H1 (cell line): ENCODE data around the gene POLE. TPM values are rescaled to one million over a fixed set of nuclear protein-coding genes. Genes with fewer than 3 reads are reported as not detected.

ENCODE experiments used
- CTCF ChIA-PET: fragments of 300-600 bp; sonication (Branson Sonifier 250); formaldehyde crosslinking; loops from one replicate; lab custom pipeline; 2021; ENCODE audit not compliant: partially characterized antibody; lab: Charles Lee
- POLR2A ChIA-PET: fragments of 300-600 bp; sonication (Branson Sonifier 250); formaldehyde crosslinking; loops from one replicate; lab custom pipeline; 2021; ENCODE audit warnings: inconsistent platforms; ENCODE audit not compliant: partially characterized antibody; lab: Charles Lee
- DNase-seq, 2 experiments: peaks; one replicate each; pipeline versions ENCODE4 v3.0.0 to v3.0.0-alpha.2; 2010 to 2022; ENCODE audit warnings: low spot score in 2 of 2, low read depth in 1 of 2, mixed read lengths in 1 of 2
- FAIRE-seq: peaks from 2 replicates; lab custom pipeline; 2011; peaks lifted over from hg19 to GRCh38; lab: Jason Lieb, UNC
- H2AFZ ChIP-seq: 2 replicates; pipeline ENCODE4 v1.8.1; 2012; ENCODE audit warnings: low read length, inconsistent platforms
- H2AK5ac ChIP-seq: 2 replicates; pipeline ENCODE4 v1.6.1; 2013; ENCODE audit warnings: low read depth, low read length
- H2BK120ac ChIP-seq: replicated peaks from 2 replicates; pipeline ENCODE3; 2013; ENCODE audit warnings: low read depth, low read length, inconsistent platforms
- H2BK12ac ChIP-seq: 2 replicates; pipeline ENCODE4 v1.6.1; 2013; ENCODE audit warnings: low read depth, low read length
- H2BK15ac ChIP-seq: 2 replicates; pipeline ENCODE4 v1.6.1; 2013; ENCODE audit warnings: low read length
- H2BK20ac ChIP-seq: 2 replicates; pipeline ENCODE4 v1.6.1; 2013; ENCODE audit warnings: low read length
- H2BK5ac ChIP-seq: 2 replicates; pipeline ENCODE4 v1.6.1; 2013; ENCODE audit warnings: low read depth, low read length
- H3K14ac ChIP-seq: 2 replicates; pipeline ENCODE4 v1.6.1; 2013; ENCODE audit warnings: inconsistent platforms; ENCODE audit not compliant: insufficient read length
- H3K18ac ChIP-seq: 2 replicates; pipeline ENCODE4 v1.6.1; 2013; ENCODE audit warnings: low read length; ENCODE audit errors: extremely low read depth
- H3K23ac ChIP-seq: 2 replicates; pipeline ENCODE4 v1.6.1; 2013; ENCODE audit warnings: inconsistent platforms; ENCODE audit not compliant: insufficient read length
- H3K23me2 ChIP-seq: 2 replicates; pipeline ENCODE4 v1.6.1; 2013; ENCODE audit warnings: low read depth, low read length
- H3K27ac ChIP-seq: 2 replicates; pipeline ENCODE4 v1.6.1; 2011; ENCODE audit warnings: low read depth, low read length, inconsistent platforms
- H3K27me3 ChIP-seq, 4 experiments: replicated peaks in 1 of 4; 1 replicate in 1 of 4; 2 replicates in 3 of 4; pipeline versions ENCODE4 v1.6.1 to v1.8.1; 2011 to 2013; ENCODE audit warnings: low read length in 3 of 4, mild to moderate bottlenecking in 3 of 4, inconsistent platforms in 2 of 4, mixed read lengths in 2 of 4, moderate library complexity in 1 of 4; ENCODE audit not compliant: control insufficient read depth in 3 of 4, insufficient read depth in 3 of 4; ENCODE audit errors: extremely low read depth in 1 of 4
- H3K36me3 ChIP-seq, 4 experiments: 2 replicates each; pipeline versions ENCODE4 v1.6.1 to v1.8.1; 2011 to 2013; ENCODE audit warnings: mild to moderate bottlenecking in 4 of 4, low read length in 3 of 4, moderate library complexity in 2 of 4, control low read depth in 1 of 4, inconsistent platforms in 1 of 4; ENCODE audit not compliant: insufficient read depth in 4 of 4, control insufficient read depth in 2 of 4
- H3K4ac ChIP-seq: replicated peaks from 2 replicates; pipeline ENCODE3; 2013; ENCODE audit warnings: low read length, low read depth, mixed read lengths, inconsistent platforms; ENCODE audit not compliant: insufficient read length
- H3K4me1 ChIP-seq, 4 experiments: replicated peaks in 1 of 4; 1 replicate in 1 of 4; 2 replicates in 3 of 4; pipeline versions ENCODE4 v1.6.1 to v1.8.1; 2011 to 2013; ENCODE audit warnings: low read length in 3 of 4, inconsistent platforms in 2 of 4, mixed read lengths in 1 of 4; ENCODE audit not compliant: insufficient read depth in 4 of 4, control insufficient read depth in 3 of 4
- H3K4me2 ChIP-seq, 2 experiments: 2 replicates each; pipeline versions ENCODE4 v1.6.1 to v1.8.1; 2011 to 2013; ENCODE audit warnings: low read depth in 2 of 2, low read length in 2 of 2, control low read depth in 1 of 2, inconsistent platforms in 1 of 2, mild to moderate bottlenecking in 1 of 2; ENCODE audit not compliant: insufficient read depth in 1 of 2
- H3K4me3 ChIP-seq, 4 experiments: fragments of 200-600, 300-600 bp in 1 of 4; sonication (generic), shearing (Covaris generic), sonication (Bioruptor Twin) in 1 of 4; 2 replicates each; pipeline versions ENCODE4 v1.5.1 to v1.8.1; 2011 to 2016; ENCODE audit warnings: low read length in 4 of 4, low read depth in 3 of 4, control low read depth in 2 of 4, inconsistent platforms in 2 of 4, mild to moderate bottlenecking in 2 of 4, mixed read lengths in 1 of 4, moderate library complexity in 1 of 4; ENCODE audit not compliant: insufficient read depth in 2 of 4; ENCODE audit errors: extremely low read depth in 1 of 4
- H3K56ac ChIP-seq: replicated peaks from 2 replicates; pipeline ENCODE3; 2013; ENCODE audit warnings: low read depth, mild to moderate bottlenecking, mixed read lengths, low read length, inconsistent platforms; ENCODE audit not compliant: insufficient read length
- H3K79me1 ChIP-seq: 2 replicates; pipeline ENCODE4 v1.6.1; 2013; ENCODE audit warnings: low read depth, low read length, control low read depth
- H3K79me2 ChIP-seq, 2 experiments: 2 replicates each; pipeline versions ENCODE4 v1.6.1 to v1.8.1; 2012 to 2013; ENCODE audit warnings: low read length in 2 of 2, mild to moderate bottlenecking in 2 of 2, inconsistent platforms in 1 of 2; ENCODE audit not compliant: insufficient read depth in 2 of 2, control insufficient read depth in 1 of 2
- H3K9ac ChIP-seq, 4 experiments: replicated peaks in 1 of 4; 1 replicate in 1 of 4; 2 replicates in 3 of 4; pipeline versions ENCODE4 v1.6.1 to v1.8.1; 2011 to 2013; ENCODE audit warnings: low read depth in 3 of 4, low read length in 3 of 4, control low read depth in 2 of 4, mild to moderate bottlenecking in 2 of 4, moderate library complexity in 2 of 4, inconsistent platforms in 1 of 4; ENCODE audit errors: extremely low read depth in 1 of 4
- H3K9me3 ChIP-seq, 2 experiments: 2 replicates each; pipeline versions ENCODE4 v1.6.1 to v1.8.1; 2012 to 2013; ENCODE audit warnings: mild to moderate bottlenecking in 2 of 2, moderate library complexity in 2 of 2, control low read depth in 1 of 2, inconsistent platforms in 1 of 2, low read depth in 1 of 2, low read length in 1 of 2, mixed read lengths in 1 of 2; ENCODE audit not compliant: insufficient read depth in 2 of 2
- H4K20me1 ChIP-seq, 2 experiments: replicated peaks in 1 of 2; 2 replicates each; pipeline versions ENCODE3 to v1.8.1; 2011 to 2013; ENCODE audit warnings: inconsistent platforms in 2 of 2, low read length in 2 of 2, mild to moderate bottlenecking in 1 of 2; ENCODE audit not compliant: insufficient read depth in 2 of 2, control insufficient read depth in 1 of 2
- H4K5ac ChIP-seq: 2 replicates; pipeline ENCODE4 v1.6.1; 2013; ENCODE audit warnings: low read length, low read depth, mixed read lengths, inconsistent platforms; ENCODE audit not compliant: insufficient read length
- H4K8ac ChIP-seq: 2 replicates; pipeline ENCODE4 v1.8.0; 2013; ENCODE audit warnings: mild to moderate bottlenecking, moderate library complexity, low read length, inconsistent platforms; ENCODE audit not compliant: insufficient read depth; ENCODE audit errors: extremely low read depth
- H4K91ac ChIP-seq: replicated peaks from 2 replicates; pipeline ENCODE3; 2013; ENCODE audit warnings: low read length, mixed read lengths, inconsistent platforms; ENCODE audit not compliant: insufficient read length
- EGR1 ChIP-seq: IDR thresholded peaks from 2 replicates; pipeline ENCODE4 v1.6.1; 2011; ENCODE audit warnings: low read depth, low read length, borderline replicate concordance
- GABPA ChIP-seq: IDR thresholded peaks from 2 replicates; pipeline ENCODE4 v1.6.1; 2011; ENCODE audit warnings: mild to moderate bottlenecking, low read length, moderate library complexity, borderline replicate concordance; ENCODE audit not compliant: insufficient read depth
- JUND ChIP-seq: IDR thresholded peaks from 2 replicates; pipeline ENCODE4 v1.6.1; 2011; ENCODE audit warnings: mild to moderate bottlenecking, improper control_type of control experiment, low read length
- KDM4A ChIP-seq: IDR thresholded peaks from one replicate; pipeline ENCODE4 v1.7.1; 2012; ENCODE audit warnings: low read depth, mild to moderate bottlenecking, moderate library complexity, low read length, inconsistent platforms; ENCODE audit not compliant: severe bottlenecking
- MAFK ChIP-seq: IDR thresholded peaks from 2 replicates; pipeline ENCODE4 v1.6.1; 2012; ENCODE audit warnings: low read depth, mild to moderate bottlenecking, improper control_type of control experiment, low read length
- NRF1 ChIP-seq: IDR thresholded peaks from 2 replicates; pipeline ENCODE4 v1.6.1; 2011; ENCODE audit warnings: mild to moderate bottlenecking, low read depth, low read length, improper control_type of control experiment
- POLR2AphosphoS5 ChIP-seq: IDR thresholded peaks from 2 replicates; pipeline ENCODE4 v1.6.1; 2011; ENCODE audit warnings: low read depth, low read length
- POU5F1 ChIP-seq: IDR thresholded peaks from 2 replicates; pipeline ENCODE4 v1.6.1; 2011; ENCODE audit warnings: low read depth, mild to moderate bottlenecking, low read length, moderate library complexity
- RBBP5 ChIP-seq: IDR thresholded peaks from 2 replicates; pipeline ENCODE4 v1.7.1; 2012; ENCODE audit warnings: low read depth, mild to moderate bottlenecking, inconsistent platforms, low read length, moderate library complexity, borderline replicate concordance
- SIN3A ChIP-seq, 2 experiments: IDR thresholded peaks in 1 of 2; conservative IDR thresholded peaks in 1 of 2; 2 replicates each; pipeline ENCODE4 v1.6.1; 2011 to 2012; ENCODE audit warnings: low read length in 2 of 2, improper control_type of control experiment in 1 of 2, low read depth in 1 of 2, mild to moderate bottlenecking in 1 of 2
- SP1 ChIP-seq: IDR thresholded peaks from 2 replicates; pipeline ENCODE4 v1.6.1; 2011; ENCODE audit warnings: low read depth, low read length
- SRF ChIP-seq: IDR thresholded peaks from 2 replicates; pipeline ENCODE4 v1.6.1; 2011; ENCODE audit warnings: mild to moderate bottlenecking, low read depth, low read length, moderate library complexity
- SUZ12 ChIP-seq: fragments of 200-600 bp; sonication (generic); IDR thresholded peaks from 2 replicates; pipeline ENCODE4 v1.6.1; 2012; ENCODE audit warnings: mild to moderate bottlenecking, inconsistent platforms, low read length, moderate library complexity, mixed read lengths
- TCF12 ChIP-seq: IDR thresholded peaks from 2 replicates; pipeline ENCODE4 v1.6.1; 2011; ENCODE audit warnings: low read depth, mild to moderate bottlenecking, low read length
- YY1 ChIP-seq: IDR thresholded peaks from 2 replicates; pipeline ENCODE4 v1.6.1; 2011; ENCODE audit warnings: low read depth, mild to moderate bottlenecking, low read length
- WGBS, 2 experiments: shearing (Covaris generic) in 1 of 2; methylation state at CpG; one replicate each; pipeline versions ENCODE4 v1.1.6 to v1.1.7; 2013 to 2015; ENCODE audit warnings: low lambda C conversion rate in 2 of 2, mixed read lengths in 2 of 2, inconsistent platforms in 1 of 2, low coverage in 1 of 2, missing lambda C conversion rate in 1 of 2; ENCODE audit not compliant: insufficient replicate concordance in 2 of 2, insufficient coverage in 1 of 2, insufficient read length in 1 of 2; ENCODE audit errors: extremely low coverage in 1 of 2, missing lambda C conversion rate in 1 of 2; 5-methylcytosine and 5-hydroxymethylcytosine counted together
- polyA plus RNA-seq, 7 experiments: library from polyadenylated mRNA; depleted of rRNA in 3 of 7; stranded (reverse) in 5 of 7; unstranded in 2 of 7; fragments of >200 nt in 5 of 7; fragments of 200-250 nt in 2 of 7; gene quantifications; 1 replicate in 5 of 7; 2 replicates in 1 of 7; 4 replicates in 1 of 7; pipeline versions ENCODE4 v1.2.1 to v1.2.3, GENCODE V29; 2011 to 2013; ENCODE audit warnings: missing spikeins in 2 of 7, mixed read lengths in 2 of 7
- total RNA-seq: library from RNA; stranded (reverse); fragmentation: NEBNext Ultra II Directional; extraction: Animal tissue kit (Norgen Biotek cat#: 25700); gene quantifications from 2 replicates; pipeline ENCODE4 v1.2.1, GENCODE V29; 2021

The POLE gene
- total and polyA plus RNA-seq, 2 of the 8 experiments (the other 6 are each of a cell fraction or from before 2014, with no cell fraction given) = 59.7 to 115 TPM

DNA sequence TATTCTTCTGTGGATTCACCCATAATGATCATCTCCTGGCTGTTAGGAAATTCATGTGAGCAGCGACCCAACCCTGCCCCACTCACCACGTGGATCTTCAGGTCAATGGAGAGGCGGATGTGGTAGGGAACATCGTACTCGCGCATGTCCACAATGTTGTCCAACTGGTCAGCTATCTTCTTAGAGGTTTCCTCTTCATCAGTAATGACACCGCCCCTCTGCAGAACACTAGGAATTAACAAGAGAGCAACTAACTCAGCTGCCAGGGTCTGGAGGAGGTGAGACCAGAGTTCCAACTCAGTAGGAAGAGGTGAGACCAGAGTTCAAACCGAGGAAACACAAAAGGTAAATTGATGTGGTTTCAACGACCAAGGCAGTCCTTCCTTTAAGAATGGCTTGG, 9.7 kb downstream of the POLE start:
- Histone ChIP-seq H4K8ac (no peak overlapping the region), H3K23me2 (no peaks in the 10 kb centered on the region; the same call in 1 of the 2 replicates), H3K18ac (no peak overlapping the region), H3K79me2 (peaks cover 16 to 39% of the 10 kb centered on the region in 2 experiments), H2BK120ac (no peak overlapping the region), H2BK12ac (no peak overlapping the region), H3K9ac (no peak overlapping the region), H4K91ac (no peak overlapping the region), H2BK15ac (no peak overlapping the region), H3K4ac (no peak overlapping the region), H3K56ac (no peak overlapping the region), H4K20me1 (peaks cover 8 to 35% of the 10 kb centered on the region in 2 experiments), H3K14ac (no peak overlapping the region), H3K27me3 (no peaks in the 10 kb centered on the region), H3K4me2 (no peak overlapping the region), H2BK20ac (no peak overlapping the region), H2BK5ac (no peak overlapping the region), H3K4me1 (no peaks in the 10 kb centered on the region; a peak in 2 of 7 replicates), H3K4me3 (no peak overlapping the region), H3K23ac (no peak overlapping the region), H2AFZ (no peak overlapping the region), H3K9me3 (no peaks in the 10 kb centered on the region), H2AK5ac (no peak overlapping the region), H3K36me3 (peaks cover 38 to 75% (median 52%) of the 10 kb centered on the region in 4 experiments), H3K27ac (no peak overlapping the region), H3K79me1 (peaks cover 10% of the 10 kb centered on the region), H4K5ac (no peak overlapping the region)
- FAIRE-seq = no peak
- TF ChIP-seq YY1 (no peak), POU5F1 (no peak), POLR2AphosphoS5 (no peak), MAFK (no peak), RBBP5 (no peak), TCF12 (no peak), KDM4A (no peak), JUND (no peak), SRF (no peak), SIN3A (conservative IDR thresholded peaks at IDR 0.05 in 1 of 2, IDR thresholded peaks at IDR 0.05 in 1 of 2; ENCODE audit: low read depth in 1 of 2, low read length in 2 of 2) (no peak), SP1 (no peak), GABPA (no peak), SUZ12 (no peak), NRF1 (no peak), EGR1 (no peak)
- ChIA-PET CTCF (interaction anchor here (1.3 kb wide), 1 partner anchor 8 kb away, joined by 3 read pairs; no protein-coding TSS in a partner anchor), POLR2A (interaction anchor here (1.4 kb wide), 1 partner anchor 26 kb away, joined by 3 read pairs; no protein-coding TSS in a partner anchor)
- no peak for DNase-seq
- WGBS, 2 experiments = 89% methylated on average over 9 of the region's 9 CpGs; no CpG with 5 or more reads in 1 of the 2 experiments
